A673 (cell line): Measurements from ENCODE around the gene ADCY5. TPM values are rescaled to one million over a fixed set of nuclear protein-coding genes. Genes with fewer than 3 reads are reported as not detected.

Experiments
- BruUV-seq: library from RNA; stranded (reverse); fragments of 400-500 nt; replicated peaks from 2 replicates; lab custom pipeline; 2021; lab: Mats Ljungman, UMichigan
- CTCF ChIA-PET: fragments of 300-600 bp; sonication (Branson Sonifier 250); formaldehyde crosslinking; loops from one replicate; lab custom pipeline; 2022; ENCODE audit warnings: antibody characterized with exemption; lab: Charles Lee
- POLR2A ChIA-PET: fragments of 300-600 bp; sonication (Branson Sonifier 250); formaldehyde crosslinking; loops from one replicate; lab custom pipeline; 2022; ENCODE audit warnings: antibody characterized with exemption; ENCODE audit not compliant: low non-redundant PET; lab: Charles Lee
- DNase-seq: peaks from one replicate; pipeline ENCODE4 v3.0.0-alpha.2; 2015; ENCODE audit warnings: low spot score
- H3K27ac ChIP-seq: fragments of 200-600 bp; sonication (generic); 2 replicates; pipeline ENCODE4 v1.5.1; 2016; ENCODE audit warnings: mixed run types, low read depth, mild to moderate bottlenecking, mixed read lengths, antibody characterized with exemption, low read length; ENCODE audit not compliant: poor library complexity, severe bottlenecking
- H3K27me3 ChIP-seq: fragments of 200-600 bp; sonication (generic); replicated peaks from 2 replicates; pipeline ENCODE4 v1.6.1; 2017; ENCODE audit warnings: mixed run types, low read depth, mild to moderate bottlenecking, mixed read lengths, antibody characterized with exemption, low read length; ENCODE audit not compliant: insufficient read depth, poor library complexity
- H3K36me3 ChIP-seq: fragments of 200-600 bp; sonication (generic); 2 replicates; pipeline ENCODE4 v1.6.1; 2016; ENCODE audit warnings: mixed run types, mild to moderate bottlenecking, mixed read lengths, antibody characterized with exemption, low read length; ENCODE audit not compliant: insufficient read depth, poor library complexity, severe bottlenecking
- H3K4me1 ChIP-seq: fragments of 200-600 bp; sonication (generic); 2 replicates; pipeline ENCODE4 v1.6.1; 2017; ENCODE audit warnings: mixed run types, mild to moderate bottlenecking, mixed read lengths, antibody characterized with exemption, low read length; ENCODE audit not compliant: insufficient read depth, poor library complexity, severe bottlenecking
- H3K4me3 ChIP-seq: fragments of 200-600 bp; sonication (generic); 2 replicates; pipeline ENCODE4 v1.5.1; 2016; ENCODE audit warnings: low read depth, mixed run types, mild to moderate bottlenecking, mixed read lengths, low read length; ENCODE audit not compliant: poor library complexity, severe bottlenecking
- H3K9me3 ChIP-seq: fragments of 200-600 bp; sonication (generic); 2 replicates; pipeline ENCODE4 v1.6.1; 2016; ENCODE audit warnings: mixed run types, low read depth, mild to moderate bottlenecking, mixed read lengths, antibody characterized with exemption, low read length; ENCODE audit not compliant: poor library complexity, severe bottlenecking
- EZH2 ChIP-seq: fragments of 200-600 bp; sonication (generic); IDR thresholded peaks from 2 replicates; pipeline ENCODE4 v1.6.1; 2017; ENCODE audit warnings: borderline replicate concordance, low read depth, mild to moderate bottlenecking, mixed read lengths, antibody characterized with exemption, low read length; ENCODE audit not compliant: poor library complexity, severe bottlenecking
- intact Hi-C: fragments of 100-400 bp; cut with micrococcal nuclease; formaldehyde crosslinking; loops from one replicate; pipeline ENCODE4 v1.10.0; 2022; ENCODE audit not compliant: unreplicated experiment
- total RNA-seq: library from RNA; stranded (reverse); gene quantifications from 2 replicates; pipeline ENCODE4 v1.2.3, GENCODE V29; 2021
- TF ChIP-seq, protein P1 (sequence below): fragments of 300-800, 200-600 bp; sonication (generic); conservative IDR thresholded peaks from 2 replicates; pipeline ENCODE4 v1.5.1; 2017; ENCODE audit warnings: low read depth, mild to moderate bottlenecking, antibody characterized with exemption, low read length, moderate library complexity, mixed read lengths

Gene ADCY5
- total RNA-seq, 1 experiment from 2014 or later, result 0.21 TPM

DNA sequence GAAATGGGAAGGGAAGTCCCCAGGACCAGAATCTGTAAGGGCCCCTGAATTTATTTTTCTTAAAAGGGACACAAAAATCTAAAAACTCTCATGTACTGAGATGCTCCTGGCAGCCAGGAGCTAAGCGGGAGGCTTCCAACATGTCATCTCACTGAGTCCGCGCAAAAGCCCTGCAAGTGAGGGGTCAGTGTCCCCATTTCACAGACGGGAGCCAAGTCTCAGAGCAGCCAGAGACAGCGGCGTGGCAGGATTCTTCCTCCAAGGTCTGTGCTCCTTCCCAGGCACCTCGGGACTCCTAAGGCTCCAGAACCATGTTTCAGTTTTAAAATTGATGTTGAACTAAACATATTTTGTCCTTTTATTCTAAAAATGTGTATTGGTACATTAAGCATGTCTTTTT lies 114.8 kb downstream of the ADCY5 start:
- H3K4me3 ChIP-seq, result no peak overlapping the region
- CTCF ChIA-PET, result interaction anchor here (0.6 kb wide), 1 partner anchor 10 kb away, joined by 11 read pairs; no protein-coding TSS in a partner anchor
- no peaks in the 10 kb centered on the region for H3K36me3 ChIP-seq
- intact Hi-C loops, result no loop called here
- DNase-seq, result no peak
- no peaks in the 10 kb centered on the region for H3K27me3 ChIP-seq
- no peak overlapping the region for H3K27ac ChIP-seq
- BruUV-seq, result no TSS peak
- POLR2A ChIA-PET, result no interaction called here
- H3K9me3 ChIP-seq, result no peaks in the 10 kb centered on the region
- TF ChIP-seq EZH2, result no peak
- TF ChIP-seq, protein P1, sequence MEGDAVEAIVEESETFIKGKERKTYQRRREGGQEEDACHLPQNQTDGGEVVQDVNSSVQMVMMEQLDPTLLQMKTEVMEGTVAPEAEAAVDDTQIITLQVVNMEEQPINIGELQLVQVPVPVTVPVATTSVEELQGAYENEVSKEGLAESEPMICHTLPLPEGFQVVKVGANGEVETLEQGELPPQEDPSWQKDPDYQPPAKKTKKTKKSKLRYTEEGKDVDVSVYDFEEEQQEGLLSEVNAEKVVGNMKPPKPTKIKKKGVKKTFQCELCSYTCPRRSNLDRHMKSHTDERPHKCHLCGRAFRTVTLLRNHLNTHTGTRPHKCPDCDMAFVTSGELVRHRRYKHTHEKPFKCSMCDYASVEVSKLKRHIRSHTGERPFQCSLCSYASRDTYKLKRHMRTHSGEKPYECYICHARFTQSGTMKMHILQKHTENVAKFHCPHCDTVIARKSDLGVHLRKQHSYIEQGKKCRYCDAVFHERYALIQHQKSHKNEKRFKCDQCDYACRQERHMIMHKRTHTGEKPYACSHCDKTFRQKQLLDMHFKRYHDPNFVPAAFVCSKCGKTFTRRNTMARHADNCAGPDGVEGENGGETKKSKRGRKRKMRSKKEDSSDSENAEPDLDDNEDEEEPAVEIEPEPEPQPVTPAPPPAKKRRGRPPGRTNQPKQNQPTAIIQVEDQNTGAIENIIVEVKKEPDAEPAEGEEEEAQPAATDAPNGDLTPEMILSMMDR, result no peak
- H3K4me1 ChIP-seq, result no peaks in the 10 kb centered on the region

DNA sequence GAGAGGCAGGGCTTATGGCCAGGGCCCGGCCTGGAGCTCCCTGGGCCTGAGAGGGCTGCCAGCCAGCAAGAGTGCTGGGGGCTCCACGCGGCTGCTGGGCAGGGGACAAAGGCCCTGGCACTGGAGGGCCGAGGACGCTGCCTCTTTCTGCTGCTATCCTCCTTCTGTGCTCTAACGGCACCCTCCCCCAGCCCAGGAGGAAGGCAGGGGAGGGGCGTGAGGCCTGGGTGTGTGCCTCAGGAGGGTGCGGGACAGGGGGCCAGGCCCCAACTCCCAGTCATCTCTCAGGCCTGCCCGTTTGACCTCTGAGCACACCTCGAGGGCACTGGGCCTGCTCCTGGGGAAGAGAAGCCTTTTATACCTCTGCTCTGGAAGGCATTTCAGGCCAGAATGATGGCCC lies 115.5 kb downstream of the ADCY5 start:
- intact Hi-C loops, result no loop called here
- no TSS peak for BruUV-seq
- Histone ChIP-seq H3K27me3 (no peaks in the 10 kb centered on the region), H3K9me3 (no peaks in the 10 kb centered on the region), H3K36me3 (no peaks in the 10 kb centered on the region), H3K4me1 (no peaks in the 10 kb centered on the region), H3K27ac (no peak overlapping the region), H3K4me3 (no peak overlapping the region)
- ChIA-PET CTCF (no interaction called here), POLR2A (no interaction called here)
- DNase-seq, result no peak
- TF ChIP-seq EZH2, result no peak
- TF ChIP-seq, protein P1, result no peak

DNA sequence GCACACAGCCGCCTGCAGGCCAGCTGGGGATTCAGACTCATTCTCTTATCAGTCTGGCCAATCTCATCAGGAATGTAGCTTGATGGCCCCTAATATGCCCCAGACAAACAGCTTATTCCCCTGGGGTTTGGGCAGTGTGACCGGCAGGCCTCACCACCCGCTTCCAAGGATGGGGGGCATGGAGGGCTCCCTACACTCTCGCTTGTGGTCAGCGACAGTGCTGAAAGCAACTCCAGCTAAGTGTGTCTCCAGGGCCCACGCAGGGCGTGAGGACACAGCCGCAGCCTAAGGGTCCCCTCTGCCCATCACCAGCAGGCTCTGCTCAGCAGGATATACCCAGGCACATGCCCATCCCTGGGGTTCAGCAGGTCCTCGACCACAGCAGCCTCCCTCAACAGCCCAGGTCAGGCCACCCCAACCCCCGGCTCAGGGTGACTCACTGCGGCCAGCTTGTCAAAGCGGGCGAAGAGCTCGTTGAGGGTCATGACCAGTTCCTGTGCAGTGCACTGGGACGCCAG lies 116.7 kb downstream of the ADCY5 start:
- ChIA-PET CTCF (no interaction called here), POLR2A (no interaction called here)
- DNase-seq, result no peak
- no peaks in the 10 kb centered on the region for H3K9me3 ChIP-seq
- H3K27ac ChIP-seq, result no peak overlapping the region
- no peak overlapping the region for H3K4me3 ChIP-seq
- TF ChIP-seq, protein P1, result no peak
- TF ChIP-seq EZH2, result no peak
- no TSS peak for BruUV-seq
- no peaks in the 10 kb centered on the region for H3K27me3 ChIP-seq
- no peaks in the 10 kb centered on the region for H3K4me1 ChIP-seq
- H3K36me3 ChIP-seq, result no peaks in the 10 kb centered on the region
- intact Hi-C loops, result no loop called here
